K562 (cell line): ENCODE measurements around the gene UBE2S. TPM values are rescaled to one million over a fixed set of nuclear protein-coding genes. Genes with fewer than 3 reads are reported as not detected.

Experiments used
- CBFA2T3 ChIP-seq: fragments of 450-650 bp; IDR thresholded peaks from 2 replicates; pipeline ENCODE4 v1.6.1; 2017
- DPF2 ChIP-seq: fragments of 450-650 bp; IDR thresholded peaks from 2 replicates; pipeline ENCODE4 v1.6.1; 2016
- EHMT2 ChIP-seq: fragments of 450-650 bp; IDR thresholded peaks from 2 replicates; pipeline ENCODE4 v1.6.1; 2018; ENCODE audit warnings: antibody characterized with exemption
- EP400 ChIP-seq: fragments of 450-650 bp; IDR thresholded peaks from 2 replicates; pipeline ENCODE4 v1.6.1; 2017; ENCODE audit warnings: antibody characterized with exemption, mild to moderate bottlenecking, moderate library complexity
- NBN ChIP-seq: fragments of 450-650 bp; IDR thresholded peaks from 2 replicates; pipeline ENCODE4 v1.6.1; 2016; ENCODE audit warnings: low read depth, mild to moderate bottlenecking
- PML ChIP-seq: IDR thresholded peaks from 2 replicates; pipeline ENCODE4 v1.6.1; 2012; ENCODE audit warnings: low read length, inconsistent platforms
- SMAD4 ChIP-seq: fragments of 250-450 bp; sonication (Bioruptor Pico); conservative IDR thresholded peaks from 2 replicates; pipeline ENCODE4 v1.8.0; 2021; ENCODE audit warnings: inconsistent platforms, mild to moderate bottlenecking, moderate library complexity
- ZNF143 ChIP-seq: sonication (generic); formaldehyde crosslinking; IDR thresholded peaks from 2 replicates; pipeline ENCODE4 v1.9.0; 2022; ENCODE audit warnings: mild to moderate bottlenecking, missing genetic modification reagents
- ZNF354B ChIP-seq: fragments of 250-450 bp; sonication (Bioruptor Pico); IDR thresholded peaks from 2 replicates; pipeline ENCODE4 v1.4.0; 2020
- ZNF75A ChIP-seq: fragments of 450-650 bp; formaldehyde crosslinking; IDR thresholded peaks from 2 replicates; pipeline ENCODE4 v1.4.0; 2020; ENCODE audit warnings: mild to moderate bottlenecking
- polyA plus RNA-seq, 8 experiments: library from polyadenylated mRNA; depleted of rRNA in 4 of 8; stranded (reverse) in 5 of 8; unstranded in 3 of 8; fragments of >200 nt; fragmentation: Nextera tagmentation in 2 of 8; fragmentation: Illumina TruSeq in 1 of 8; extraction: Ambion mirVana in 2 of 8; extraction: Trizol in 1 of 8; gene quantifications; 2 replicates each; pipeline versions ENCODE4 v1.2.1 to v1.2.3, GENCODE V29; 2011 to 2014; ENCODE audit warnings: inconsistent platforms in 1 of 8, missing spikeins in 1 of 8
- total RNA-seq, 7 experiments: library from RNA; depleted of rRNA in 6 of 7; stranded (reverse); fragments of >200 nt in 6 of 7; fragmentation: Illumina TruSeq in 2 of 7; extraction: Trizol in 2 of 7; gene quantifications; 2 replicates each; pipeline versions ENCODE4 v1.2.1 to v1.2.3, GENCODE V29; 2011 to 2021; ENCODE audit warnings: low replicate concordance in 1 of 7
- TF ChIP-seq, protein P1 (sequence below): fragments of 250-450 bp; sonication (Bioruptor Pico); IDR thresholded peaks from 2 replicates; pipeline ENCODE4 v1.8.0; 2022; ENCODE audit warnings: inconsistent platforms
- TF ChIP-seq, protein P2 (sequence below): fragments of 250-450 bp; sonication (Bioruptor Pico); IDR thresholded peaks from 2 replicates; pipeline ENCODE4 v1.4.0; 2020; ENCODE audit warnings: mild to moderate bottlenecking, moderate library complexity, borderline replicate concordance
- TF ChIP-seq, protein P3 (sequence below): fragments of 250-450 bp; sonication (Bioruptor Pico); IDR thresholded peaks from 2 replicates; pipeline ENCODE4 v1.8.0; 2021; ENCODE audit warnings: borderline replicate concordance, mild to moderate bottlenecking, moderate library complexity; ENCODE audit not compliant: poor library complexity, severe bottlenecking
- TF ChIP-seq, protein P4 (sequence below), 2 experiments: fragments of 450-650 bp; formaldehyde crosslinking in 1 of 2; IDR thresholded peaks; 2 replicates each; pipeline versions ENCODE4 v1.4.0 to v1.6.1; 2014 to 2020; ENCODE audit warnings: mild to moderate bottlenecking in 2 of 2, borderline replicate concordance in 1 of 2, low read depth in 1 of 2

The UBE2S gene
- total and polyA plus RNA-seq, 9 of the 15 experiments (the other 6 are each of a cell fraction or from before 2014, with no cell fraction given), result 1.5 to 1,305 (median 157) TPM

DNA sequence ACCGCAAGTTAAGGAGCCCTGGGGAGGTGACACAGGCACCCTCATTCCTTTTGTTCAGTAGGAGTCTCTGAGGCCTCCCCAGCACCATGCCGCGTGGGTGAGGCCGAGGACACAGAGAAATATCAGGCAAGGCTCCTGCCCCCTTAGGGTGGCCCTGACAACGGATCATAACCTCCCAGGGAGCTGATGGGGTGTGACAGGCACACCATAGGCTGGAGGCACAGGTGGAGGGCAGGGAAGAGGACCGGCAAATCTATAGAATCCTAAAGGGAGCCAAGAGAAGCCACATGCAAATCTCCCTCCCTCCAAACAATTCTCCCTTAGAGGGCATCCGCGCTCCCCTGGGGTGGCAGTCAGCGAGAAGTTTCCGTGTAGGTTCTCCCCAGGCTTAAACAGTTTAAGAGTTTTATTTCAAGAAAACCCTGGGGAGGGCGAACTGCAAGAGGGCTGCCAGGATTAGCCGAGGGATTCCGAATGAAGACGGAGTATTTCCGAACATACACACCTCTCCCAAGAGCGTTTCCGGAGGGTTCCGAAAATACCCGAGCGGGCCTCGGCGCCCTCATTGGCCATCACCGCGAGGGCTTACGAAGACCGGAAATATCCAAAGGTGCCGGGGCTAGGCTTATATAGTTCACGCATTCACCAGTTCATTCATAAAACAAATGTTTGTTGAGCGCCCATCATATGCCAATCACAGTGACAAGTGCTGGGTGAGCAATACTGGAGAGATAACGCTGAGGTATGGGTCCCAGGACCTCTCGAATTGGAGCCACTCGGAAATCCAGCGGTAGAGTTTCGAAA, 22.5 kb downstream of the UBE2S start (continued):
- TF ChIP-seq ZNF143 (CRISPR knock-in tag) (no peak), EHMT2 (no peak), CBFA2T3 (no peak), PML (peak; percentile 21; the same call in 1 of the 2 replicates), NBN (no peak; the same call in 1 of the 2 replicates), DPF2 (no peak), SMAD4 (CRISPR knock-in tag) (no peak), ZNF354B (CRISPR knock-in tag) (no peak), EP400 (peak; percentile 45), ZNF75A (CRISPR knock-in tag) (no peak)
- TF ChIP-seq, protein P1, sequence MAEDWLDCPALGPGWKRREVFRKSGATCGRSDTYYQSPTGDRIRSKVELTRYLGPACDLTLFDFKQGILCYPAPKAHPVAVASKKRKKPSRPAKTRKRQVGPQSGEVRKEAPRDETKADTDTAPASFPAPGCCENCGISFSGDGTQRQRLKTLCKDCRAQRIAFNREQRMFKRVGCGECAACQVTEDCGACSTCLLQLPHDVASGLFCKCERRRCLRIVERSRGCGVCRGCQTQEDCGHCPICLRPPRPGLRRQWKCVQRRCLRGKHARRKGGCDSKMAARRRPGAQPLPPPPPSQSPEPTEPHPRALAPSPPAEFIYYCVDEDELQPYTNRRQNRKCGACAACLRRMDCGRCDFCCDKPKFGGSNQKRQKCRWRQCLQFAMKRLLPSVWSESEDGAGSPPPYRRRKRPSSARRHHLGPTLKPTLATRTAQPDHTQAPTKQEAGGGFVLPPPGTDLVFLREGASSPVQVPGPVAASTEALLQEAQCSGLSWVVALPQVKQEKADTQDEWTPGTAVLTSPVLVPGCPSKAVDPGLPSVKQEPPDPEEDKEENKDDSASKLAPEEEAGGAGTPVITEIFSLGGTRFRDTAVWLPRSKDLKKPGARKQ (CRISPR knock-in tag), result no peak
- TF ChIP-seq, protein P2, sequence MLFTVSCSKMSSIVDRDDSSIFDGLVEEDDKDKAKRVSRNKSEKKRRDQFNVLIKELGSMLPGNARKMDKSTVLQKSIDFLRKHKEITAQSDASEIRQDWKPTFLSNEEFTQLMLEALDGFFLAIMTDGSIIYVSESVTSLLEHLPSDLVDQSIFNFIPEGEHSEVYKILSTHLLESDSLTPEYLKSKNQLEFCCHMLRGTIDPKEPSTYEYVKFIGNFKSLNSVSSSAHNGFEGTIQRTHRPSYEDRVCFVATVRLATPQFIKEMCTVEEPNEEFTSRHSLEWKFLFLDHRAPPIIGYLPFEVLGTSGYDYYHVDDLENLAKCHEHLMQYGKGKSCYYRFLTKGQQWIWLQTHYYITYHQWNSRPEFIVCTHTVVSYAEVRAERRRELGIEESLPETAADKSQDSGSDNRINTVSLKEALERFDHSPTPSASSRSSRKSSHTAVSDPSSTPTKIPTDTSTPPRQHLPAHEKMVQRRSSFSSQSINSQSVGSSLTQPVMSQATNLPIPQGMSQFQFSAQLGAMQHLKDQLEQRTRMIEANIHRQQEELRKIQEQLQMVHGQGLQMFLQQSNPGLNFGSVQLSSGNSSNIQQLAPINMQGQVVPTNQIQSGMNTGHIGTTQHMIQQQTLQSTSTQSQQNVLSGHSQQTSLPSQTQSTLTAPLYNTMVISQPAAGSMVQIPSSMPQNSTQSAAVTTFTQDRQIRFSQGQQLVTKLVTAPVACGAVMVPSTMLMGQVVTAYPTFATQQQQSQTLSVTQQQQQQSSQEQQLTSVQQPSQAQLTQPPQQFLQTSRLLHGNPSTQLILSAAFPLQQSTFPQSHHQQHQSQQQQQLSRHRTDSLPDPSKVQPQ (CRISPR knock-in tag), result no peak
- TF ChIP-seq, protein P3, sequence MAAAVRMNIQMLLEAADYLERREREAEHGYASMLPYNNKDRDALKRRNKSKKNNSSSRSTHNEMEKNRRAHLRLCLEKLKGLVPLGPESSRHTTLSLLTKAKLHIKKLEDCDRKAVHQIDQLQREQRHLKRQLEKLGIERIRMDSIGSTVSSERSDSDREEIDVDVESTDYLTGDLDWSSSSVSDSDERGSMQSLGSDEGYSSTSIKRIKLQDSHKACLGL (CRISPR knock-in tag), result no peak
- TF ChIP-seq, protein P4, sequence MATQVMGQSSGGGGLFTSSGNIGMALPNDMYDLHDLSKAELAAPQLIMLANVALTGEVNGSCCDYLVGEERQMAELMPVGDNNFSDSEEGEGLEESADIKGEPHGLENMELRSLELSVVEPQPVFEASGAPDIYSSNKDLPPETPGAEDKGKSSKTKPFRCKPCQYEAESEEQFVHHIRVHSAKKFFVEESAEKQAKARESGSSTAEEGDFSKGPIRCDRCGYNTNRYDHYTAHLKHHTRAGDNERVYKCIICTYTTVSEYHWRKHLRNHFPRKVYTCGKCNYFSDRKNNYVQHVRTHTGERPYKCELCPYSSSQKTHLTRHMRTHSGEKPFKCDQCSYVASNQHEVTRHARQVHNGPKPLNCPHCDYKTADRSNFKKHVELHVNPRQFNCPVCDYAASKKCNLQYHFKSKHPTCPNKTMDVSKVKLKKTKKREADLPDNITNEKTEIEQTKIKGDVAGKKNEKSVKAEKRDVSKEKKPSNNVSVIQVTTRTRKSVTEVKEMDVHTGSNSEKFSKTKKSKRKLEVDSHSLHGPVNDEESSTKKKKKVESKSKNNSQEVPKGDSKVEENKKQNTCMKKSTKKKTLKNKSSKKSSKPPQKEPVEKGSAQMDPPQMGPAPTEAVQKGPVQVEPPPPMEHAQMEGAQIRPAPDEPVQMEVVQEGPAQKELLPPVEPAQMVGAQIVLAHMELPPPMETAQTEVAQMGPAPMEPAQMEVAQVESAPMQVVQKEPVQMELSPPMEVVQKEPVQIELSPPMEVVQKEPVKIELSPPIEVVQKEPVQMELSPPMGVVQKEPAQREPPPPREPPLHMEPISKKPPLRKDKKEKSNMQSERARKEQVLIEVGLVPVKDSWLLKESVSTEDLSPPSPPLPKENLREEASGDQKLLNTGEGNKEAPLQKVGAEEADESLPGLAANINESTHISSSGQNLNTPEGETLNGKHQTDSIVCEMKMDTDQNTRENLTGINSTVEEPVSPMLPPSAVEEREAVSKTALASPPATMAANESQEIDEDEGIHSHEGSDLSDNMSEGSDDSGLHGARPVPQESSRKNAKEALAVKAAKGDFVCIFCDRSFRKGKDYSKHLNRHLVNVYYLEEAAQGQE (IDR thresholded peaks at IDR 0.05; ENCODE audit: borderline replicate concordance), result no peak
- TF ChIP-seq, protein P4 (CRISPR knock-in tag; IDR thresholded peaks at IDR 0.05; ENCODE audit: low read depth), result no peak
